ENCODE measurements around the gene DTWD1.
A peak's percentile ranks its signal among the peaks of the same experiment; 100 is the strongest.
"Not testable (repeated sequence)": the region's sequence is repeated elsewhere in the genome, so short reads cannot be mapped to it uniquely, and the experiment has no call there.

The DTWD1 gene

GRCh38 chr15:49620658-49621368, at the start of gene DTWD1, which contains the start of gene FAM227B:
DTWD1 (plus strand) TSS chr15:49621048; CDS start chr15:49625168, 4,120 bp downstream.
FAM227B (minus strand) TSS chr15:49620818; CDS start chr15:49615171, 5,647 bp downstream.
- peak; percentile 95 for DNase-seq

- DNase-seq, result no peak
Measured at GRCh38 chr15:49573421-49573820, 47.4 kb upstream of the DTWD1 start.

- no peak for DNase-seq
Measured at GRCh38 chr15:49589030-49589429, 31.8 kb upstream of the DTWD1 start.

GRCh38 chr15:49592829-49593316, 28.0 kb upstream of the DTWD1 start:
- not testable (repeated sequence) for DNase-seq

- no peak for DNase-seq
Measured at GRCh38 chr15:49604625-49605409, 16.0 kb upstream of the DTWD1 start.

- no peak for DNase-seq
Measured at GRCh38 chr15:49605588-49605987, 15.3 kb upstream of the DTWD1 start.

- no peak for DNase-seq
Measured at GRCh38 chr15:49606594-49606993, 14.3 kb upstream of the DTWD1 start.

GRCh38 chr15:49610157-49610918, 10.5 kb upstream of the DTWD1 start:
- no peak for DNase-seq

GRCh38 chr15:49612240-49612639, 8.6 kb upstream of the DTWD1 start:
- DNase-seq, result not testable (repeated sequence)

- DNase-seq, result no peak
Measured at GRCh38 chr15:49619226-49619625, 1.6 kb upstream of the DTWD1 start.

GRCh38 chr15:49620199-49620598, 649 bp upstream of the DTWD1 start:
- no peak for DNase-seq

- DNase-seq, result no peak
Measured at GRCh38 chr15:49621401-49621811, 558 bp downstream of the DTWD1 start.

- DNase-seq, result no peak
Measured at GRCh38 chr15:49621887-49622286, 1.0 kb downstream of the DTWD1 start.

- no peak for DNase-seq
Measured at GRCh38 chr15:49622561-49622960, 1.7 kb downstream of the DTWD1 start.

- no peak for DNase-seq
Measured at GRCh38 chr15:49624056-49624455, 3.2 kb downstream of the DTWD1 start.

- DNase-seq, result no peak
Measured at GRCh38 chr15:49625460-49626036, 4.7 kb downstream of the DTWD1 start.

GRCh38 chr15:49627407-49627877, 6.6 kb downstream of the DTWD1 start:
- no peak for DNase-seq

- no peak for DNase-seq
Measured at GRCh38 chr15:49628379-49628778, 7.5 kb downstream of the DTWD1 start.

- DNase-seq, result no peak
Measured at GRCh38 chr15:49637857-49638256, 17.0 kb downstream of the DTWD1 start.

GRCh38 chr15:49644364-49644794, 23.5 kb downstream of the DTWD1 start:
- no peak for DNase-seq

GRCh38 chr15:49645277-49645676, 24.4 kb downstream of the DTWD1 start:
- no peak for DNase-seq

- no peak for DNase-seq
Measured at GRCh38 chr15:49645941-49646340, 25.1 kb downstream of the DTWD1 start.

- no peak for DNase-seq
Measured at GRCh38 chr15:49646891-49647290, 26.0 kb downstream of the DTWD1 start.

Data from NK-92 treated with Interleukin-12 subunit alpha and Interleukin-12 subunit beta, amount 100 ng/mL, for 24 hours (cell line).